Stimulated activated CD4-positive, alpha-beta T cell treated with anti-CD3 and anti-CD28 coated beads, Interleukin-4, amount 100 ng/mL, for 1 hour (primary cell): Measurements from ENCODE around the gene MCAT.

Experiments used
- DNase-seq: peaks from one replicate; pipeline ENCODE4 v3.0.0-alpha.2; 2020

Gene MCAT

GRCh38 chr22:43172191-43172590 lies 29.0 kb upstream of the MCAT start:
- DNase-seq, result no peak

GRCh38 chr22:43171607-43172006 lies 28.4 kb upstream of the MCAT start:
- no peak for DNase-seq

- no peak for DNase-seq
Observed at GRCh38 chr22:43171019-43171491, 27.9 kb upstream of the MCAT start.

GRCh38 chr22:43170131-43170480 lies 26.9 kb upstream of the MCAT start:
- DNase-seq, result no peak

- DNase-seq, result no peak
Observed at GRCh38 chr22:43169310-43170130, 26.3 kb upstream of the MCAT start.

- DNase-seq, result no peak
Observed at GRCh38 chr22:43168471-43169309, 25.5 kb upstream of the MCAT start.

GRCh38 chr22:43167001-43167589 lies 23.9 kb upstream of the MCAT start:
- DNase-seq, result no peak

GRCh38 chr22:43166132-43166930 lies 23.1 kb upstream of the MCAT start:
- no peak for DNase-seq

GRCh38 chr22:43164636-43165035 lies 21.4 kb upstream of the MCAT start:
- no peak for DNase-seq

GRCh38 chr22:43163241-43163795 lies 20.1 kb upstream of the MCAT start:
- DNase-seq, result no peak

GRCh38 chr22:43162412-43163150 lies 19.4 kb upstream of the MCAT start:
- no peak for DNase-seq

- DNase-seq, result no peak
Observed at GRCh38 chr22:43160497-43161126, 17.4 kb upstream of the MCAT start.

- no peak for DNase-seq
Observed at GRCh38 chr22:43159484-43160178, 16.4 kb upstream of the MCAT start.

- DNase-seq, result no peak
Observed at GRCh38 chr22:43158778-43159483, 15.7 kb upstream of the MCAT start.

- no peak for DNase-seq
Observed at GRCh38 chr22:43157874-43158546, 14.8 kb upstream of the MCAT start.

- no peak for DNase-seq
Observed at GRCh38 chr22:43156413-43156812, 13.2 kb upstream of the MCAT start.

GRCh38 chr22:43155789-43156188 lies 12.6 kb upstream of the MCAT start:
- DNase-seq, result no peak

GRCh38 chr22:43154887-43155536 lies 11.8 kb upstream of the MCAT start:
- DNase-seq, result no peak

GRCh38 chr22:43153899-43154298 lies 10.7 kb upstream of the MCAT start:
- DNase-seq, result no peak
